Hepatic stellate cell (primary cell): ENCODE measurements around the gene JARID2.
"Not testable (repeated sequence)": the region's sequence is repeated elsewhere in the genome, so short reads cannot be mapped to it uniquely, and the experiment has no call there.

Experiments
- DNase-seq: peaks from one replicate; pipeline ENCODE4 v3.0.0; 2011; ENCODE audit warnings: low spot score

JARID2 gene

DNA sequence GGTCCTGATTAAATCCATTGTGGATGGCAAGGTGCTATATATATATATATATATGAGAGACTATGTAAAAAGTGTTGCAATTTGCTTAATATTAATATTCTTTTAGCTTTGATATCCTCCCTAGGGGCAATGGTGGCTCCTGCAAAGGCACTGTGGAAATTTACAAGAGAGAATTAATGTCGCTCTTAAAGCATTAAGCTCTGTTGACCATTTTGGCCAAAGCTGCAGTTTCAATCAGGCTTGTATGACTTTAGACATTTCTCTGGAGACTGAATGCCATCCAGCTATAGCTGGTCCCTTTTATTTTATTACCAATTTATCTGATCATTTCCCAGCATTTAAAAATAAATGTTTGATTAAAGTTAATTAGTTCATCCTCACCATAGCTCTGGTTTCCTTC, 155.3 kb downstream of the JARID2 start:
- no peak for DNase-seq

- no peak for DNase-seq
These were observed 155.9 kb downstream of the JARID2 start for GRCh38 chr6:15401769-15402250.

DNA sequence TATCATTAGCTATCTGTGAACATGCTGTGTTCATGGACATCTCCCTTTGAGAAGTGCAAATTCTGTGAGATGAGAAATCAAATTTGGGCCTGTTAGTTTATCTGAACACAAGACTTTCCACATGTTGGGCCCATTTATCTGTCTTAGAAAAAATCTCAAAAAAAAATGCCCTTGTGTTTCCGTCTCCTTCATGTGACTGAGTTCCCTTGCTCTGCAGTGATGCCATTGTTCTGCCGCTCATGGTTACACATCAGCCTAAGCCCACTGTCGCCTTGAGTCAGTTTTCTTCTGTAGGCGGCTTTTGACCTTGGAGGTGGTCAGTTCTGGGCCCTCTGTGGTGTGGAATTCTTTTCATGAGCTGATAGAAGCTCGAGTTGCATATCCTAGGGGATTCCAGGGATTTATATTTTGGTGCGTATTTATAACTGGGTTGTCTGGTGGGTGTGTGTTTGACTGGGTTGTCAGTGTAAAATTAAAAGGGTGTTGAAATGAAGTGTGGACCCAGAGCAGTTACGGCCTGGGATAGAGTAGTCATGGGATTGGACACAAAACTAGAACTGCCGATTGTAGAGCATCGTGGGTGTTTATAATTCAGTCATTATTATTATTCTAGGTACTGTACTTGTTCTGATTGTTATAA, 156.7 kb downstream of the JARID2 start:
- no peak for DNase-seq

- DNase-seq: no peak
These were observed 157.4 kb downstream of the JARID2 start for GRCh38 chr6:15403094-15403755.

DNA sequence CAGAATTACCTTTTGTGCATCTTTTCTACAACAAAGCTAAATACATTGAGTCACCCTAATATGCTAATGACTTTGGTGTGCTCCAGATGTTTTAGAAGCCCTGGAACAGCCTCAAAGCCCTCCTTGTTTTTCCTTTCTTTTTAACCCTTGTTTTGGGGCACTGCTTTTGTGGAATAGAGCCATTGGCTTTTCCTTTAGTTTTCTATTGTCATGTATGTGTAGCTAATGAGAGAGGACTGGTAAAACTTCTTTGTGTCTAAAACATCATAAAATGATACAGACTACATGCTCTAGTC, 158.8 kb downstream of the JARID2 start:
- no peak for DNase-seq

GRCh38 chr6:15405129-15406068, 159.5 kb downstream of the JARID2 start:
- no peak for DNase-seq

DNA sequence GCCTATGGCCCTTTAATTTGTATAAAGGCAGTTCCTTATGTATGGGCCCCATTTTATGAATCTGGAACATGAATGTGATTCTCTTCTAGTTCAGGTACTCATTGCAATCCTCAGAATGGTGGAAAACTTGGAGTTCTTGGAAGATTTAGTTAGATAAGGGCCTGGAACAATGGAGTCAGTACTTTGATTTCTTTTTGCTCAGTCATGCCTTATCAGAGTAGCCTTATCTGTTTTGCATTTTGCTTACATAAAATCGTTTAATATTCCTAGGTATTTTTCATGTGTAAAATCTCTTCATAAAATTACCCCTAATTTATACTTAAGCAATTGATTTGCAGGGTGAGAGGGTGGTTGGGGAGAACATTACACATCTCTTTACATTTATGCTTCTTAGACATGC, 160.6 kb downstream of the JARID2 start:
- no peak for DNase-seq

DNA sequence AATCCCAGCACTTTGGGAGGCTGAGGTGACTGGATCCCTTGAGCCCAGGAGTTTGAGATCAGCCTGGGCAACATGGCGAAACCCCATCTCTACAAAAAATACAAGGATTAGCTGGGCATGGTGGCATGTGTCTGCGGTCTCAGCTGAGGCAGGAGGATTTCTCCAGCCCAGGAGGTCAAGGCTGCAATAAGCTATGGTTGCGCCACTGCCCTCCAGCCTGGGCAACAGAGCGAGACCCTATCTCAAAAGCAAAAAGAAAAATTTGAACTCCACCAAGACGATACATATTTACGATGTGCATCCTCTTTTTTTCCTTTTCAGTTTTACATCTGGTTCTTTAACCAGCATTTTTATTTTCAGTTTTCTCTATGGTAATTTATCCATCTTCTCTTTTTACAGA, 162.1 kb downstream of the JARID2 start:
- DNase-seq: no peak

DNA sequence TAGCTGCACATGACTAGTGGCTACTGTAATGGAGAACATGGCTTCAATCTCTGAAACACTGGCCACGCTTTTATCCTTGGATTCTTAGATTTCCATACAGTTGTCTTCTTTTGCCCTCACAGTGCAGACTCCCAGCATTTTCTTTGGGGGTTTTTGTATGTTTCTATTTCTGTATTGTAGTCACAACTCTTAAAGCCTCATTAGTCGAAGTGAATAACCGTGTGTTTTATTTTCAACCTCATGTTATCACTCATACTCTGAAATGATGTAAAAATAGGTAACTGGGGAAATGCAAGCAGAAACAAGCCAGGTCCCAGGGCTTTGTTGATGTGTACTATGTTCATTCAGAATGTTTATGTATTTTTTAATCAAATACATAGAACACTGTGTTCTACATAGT, 162.9 kb downstream of the JARID2 start:
- no peak for DNase-seq

GRCh38 chr6:15409301-15410125, 163.6 kb downstream of the JARID2 start:
- DNase-seq: no peak

DNA sequence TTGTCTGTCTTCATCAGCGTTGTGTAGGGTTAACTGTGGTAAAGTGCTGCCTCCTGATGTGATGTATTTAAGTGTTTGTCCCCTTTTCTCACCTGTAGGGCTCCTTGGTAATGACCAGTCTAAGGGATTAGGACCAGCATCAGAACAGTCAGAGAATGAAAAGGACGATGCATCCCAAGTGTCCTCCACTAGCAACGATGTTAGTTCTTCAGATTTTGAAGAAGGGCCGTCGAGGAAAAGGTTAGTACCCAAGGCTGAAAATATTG, 164.2 kb downstream of the JARID2 start:
- DNase-seq: no peak

DNA sequence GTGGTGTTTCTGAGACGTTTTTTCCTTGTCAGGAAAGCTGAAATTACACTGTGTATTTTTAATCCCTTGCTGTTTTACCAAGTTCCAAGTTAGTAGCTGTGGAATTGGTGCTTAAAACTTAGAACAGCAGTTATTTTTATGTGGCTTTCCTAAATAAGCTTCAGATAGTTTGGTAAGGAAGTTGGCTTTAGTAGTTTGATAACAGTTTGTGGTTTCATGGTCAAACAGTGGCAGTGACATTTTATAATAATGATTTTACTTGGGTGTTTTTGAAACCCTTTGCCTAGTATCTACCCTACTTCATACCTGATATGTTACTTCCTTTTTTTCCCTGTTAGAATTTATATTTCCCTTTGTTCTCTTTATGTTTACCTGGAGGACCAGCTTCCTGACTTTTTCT, 164.9 kb downstream of the JARID2 start:
- DNase-seq: no peak

- DNase-seq: no peak
These were observed 165.9 kb downstream of the JARID2 start for GRCh38 chr6:15411766-15412165.

DNA sequence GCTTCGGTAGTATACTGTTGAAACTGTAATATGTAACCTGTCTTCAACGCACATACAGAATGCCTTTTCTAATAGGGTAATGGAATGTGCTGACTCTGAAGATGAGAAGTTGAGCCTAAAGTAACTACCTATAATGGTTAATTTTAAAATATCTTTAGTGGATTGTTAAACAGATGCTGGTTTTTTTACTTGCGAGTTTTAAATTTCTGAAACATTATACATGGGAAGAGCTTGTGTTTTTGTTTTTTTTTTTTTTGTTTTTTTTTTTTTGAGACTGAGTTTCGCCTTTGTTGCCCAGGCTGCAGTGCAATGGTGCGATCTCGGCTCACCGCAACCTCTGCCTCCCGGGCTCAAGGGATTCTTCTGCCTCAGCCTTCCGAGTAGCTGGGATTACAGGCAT, 166.9 kb downstream of the JARID2 start:
- no peak for DNase-seq

- no peak for DNase-seq
These were observed 167.8 kb downstream of the JARID2 start for GRCh38 chr6:15413466-15414234.

- no peak for DNase-seq
These were observed 168.4 kb downstream of the JARID2 start for GRCh38 chr6:15414235-15414612.

DNA sequence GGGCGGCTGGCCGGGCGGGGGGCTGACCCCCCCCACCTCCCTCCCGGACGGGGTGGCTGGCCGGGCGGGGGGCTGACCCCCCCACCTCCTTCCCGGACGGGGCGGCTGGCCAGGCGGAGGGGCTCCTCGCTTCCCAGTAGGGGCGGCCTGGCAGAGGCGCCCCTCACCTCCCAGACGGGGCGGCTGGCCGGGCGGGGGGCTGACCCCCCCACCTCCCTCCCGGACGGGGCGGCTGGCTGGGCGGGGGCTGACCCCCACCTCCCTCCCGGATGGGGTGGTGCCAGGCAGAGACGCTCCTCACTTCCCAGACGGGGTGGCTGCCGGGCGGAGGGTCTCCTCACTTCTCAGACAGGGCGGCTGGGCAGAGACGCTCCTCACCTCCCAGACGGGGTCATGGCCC, 169.8 kb downstream of the JARID2 start:
- DNase-seq: not testable (repeated sequence)

DNA sequence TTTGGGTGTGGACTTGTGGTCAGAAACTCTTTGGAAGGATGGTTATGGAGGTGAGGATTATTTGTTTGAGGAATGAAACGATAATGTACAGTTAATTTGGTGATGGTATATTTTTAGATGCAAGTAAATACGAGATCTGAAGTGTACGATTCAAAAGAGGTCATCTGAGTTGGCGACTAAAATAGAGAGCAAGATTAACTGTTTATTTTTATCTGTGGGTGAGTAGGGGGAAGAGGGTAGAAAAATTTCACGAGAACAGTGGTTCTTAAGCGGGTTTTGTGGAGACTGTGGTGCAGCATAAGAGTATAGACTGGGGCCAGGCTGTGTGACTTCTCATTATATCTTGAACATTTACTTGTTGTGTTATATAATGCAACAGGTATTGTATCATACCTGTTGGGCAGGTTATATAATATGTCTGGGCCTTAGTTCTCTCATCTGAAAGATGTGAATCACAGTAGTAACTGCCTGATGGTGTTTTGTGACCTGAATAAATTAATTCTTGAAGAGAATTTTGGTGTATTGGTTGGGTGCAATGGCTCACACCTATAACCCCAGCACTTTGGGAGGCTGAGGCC, 171.2 kb downstream of the JARID2 start:
- no peak for DNase-seq

DNA sequence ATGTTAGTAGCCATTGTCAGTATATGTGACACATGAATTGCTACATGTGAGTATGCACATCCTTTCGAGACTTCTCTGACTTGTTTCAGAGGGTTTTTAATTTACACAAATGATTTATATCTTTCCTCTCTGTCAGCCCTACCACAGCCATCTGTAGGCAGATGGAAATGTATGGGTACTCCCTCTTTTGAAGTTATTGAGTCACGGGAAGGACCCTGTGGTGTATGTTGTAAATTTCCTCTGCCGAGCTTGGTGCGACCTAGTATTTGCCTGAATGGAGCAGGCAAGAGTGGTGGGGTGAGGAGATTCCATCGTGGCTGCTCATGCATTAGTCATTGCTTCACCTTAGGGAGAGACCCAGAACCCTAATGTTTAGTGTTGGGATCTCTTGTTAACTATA, 171.9 kb downstream of the JARID2 start:
- no peak for DNase-seq

GRCh38 chr6:15419493-15419892, 173.6 kb downstream of the JARID2 start:
- DNase-seq: no peak

GRCh38 chr6:15420959-15421438, 175.1 kb downstream of the JARID2 start:
- DNase-seq: no peak
